ENCODE measurements around the gene ADAD2.

GRCh38 chr16:84153660-84154214 lies 37.2 kb upstream of the ADAD2 start:
- TF ChIP-seq CTCF (IDR thresholded peaks at IDR 0.05) (no peak), POLR2A (IDR thresholded peaks at IDR 0.05) (no peak)

Measured in heart left ventricle (tissue), 13 donors.